Thymus (tissue), 11 donors: Measurements from ENCODE around the gene CIC. TPM values are rescaled to one million over a fixed set of nuclear protein-coding genes. Genes with fewer than 3 reads are reported as not detected.

ENCODE experiments used
- DNase-seq, 9 donors: peaks; one replicate each; pipeline ENCODE4 v3.0.0-alpha.2; 2013; ENCODE audit warnings: low spot score in 9 of 9, low read depth in 6 of 9, missing footprints in 1 of 9
- H3K27ac ChIP-seq, 2 donors: one replicate each; pipeline ENCODE4 v1.5.1; 2013; ENCODE audit warnings: control low read depth in 1 of 2, low read depth in 1 of 2, low read length in 1 of 2, mild to moderate bottlenecking in 1 of 2, moderate library complexity in 1 of 2
- H3K27me3 ChIP-seq, 2 donors: one replicate each; pipeline ENCODE4 v1.5.1; 2013; ENCODE audit warnings: low read length in 1 of 2; ENCODE audit not compliant: control insufficient read depth in 2 of 2, insufficient read depth in 1 of 2
- H3K36me3 ChIP-seq, 2 donors: one replicate each; pipeline ENCODE4 v1.5.1; 2013; ENCODE audit warnings: low read length in 1 of 2, mild to moderate bottlenecking in 1 of 2, moderate library complexity in 1 of 2; ENCODE audit not compliant: control insufficient read depth in 2 of 2, insufficient read depth in 2 of 2
- H3K4me1 ChIP-seq, 2 donors: one replicate each; pipeline ENCODE4 v1.5.1; 2013; ENCODE audit warnings: low read length in 2 of 2; ENCODE audit not compliant: control insufficient read depth in 2 of 2, insufficient read depth in 2 of 2
- H3K4me3 ChIP-seq, 2 donors: one replicate each; pipeline ENCODE4 v1.5.1; 2013; ENCODE audit warnings: low read length in 2 of 2, control low read depth in 1 of 2, mild to moderate bottlenecking in 1 of 2
- H3K9me3 ChIP-seq, 2 donors: one replicate each; pipeline ENCODE4 v1.5.1; 2013; ENCODE audit warnings: low read length in 1 of 2, mild to moderate bottlenecking in 1 of 2; ENCODE audit not compliant: control insufficient read depth in 2 of 2, insufficient read depth in 1 of 2
- WGBS: extraction: QIAGEN DNeasy Blood & Tissue Kit; methylation state at CpG from one replicate; pipeline ENCODE4 v1.1.7; 2013; 5-methylcytosine and 5-hydroxymethylcytosine counted together
- polyA plus RNA-seq: library from polyadenylated mRNA; stranded (reverse); fragments of 200-250 nt; gene quantifications from one replicate; pipeline ENCODE4 v1.2.3, GENCODE V29; 2013
- total RNA-seq: library from RNA; stranded (reverse); fragments of 120-200 nt; gene quantifications from one replicate; pipeline ENCODE4 v1.2.4, GENCODE V29; 2013
- donor health status: healthy.

The CIC gene
- total and polyA plus RNA-seq, 2 donors = 8.3 to 52.2 TPM

DNA sequence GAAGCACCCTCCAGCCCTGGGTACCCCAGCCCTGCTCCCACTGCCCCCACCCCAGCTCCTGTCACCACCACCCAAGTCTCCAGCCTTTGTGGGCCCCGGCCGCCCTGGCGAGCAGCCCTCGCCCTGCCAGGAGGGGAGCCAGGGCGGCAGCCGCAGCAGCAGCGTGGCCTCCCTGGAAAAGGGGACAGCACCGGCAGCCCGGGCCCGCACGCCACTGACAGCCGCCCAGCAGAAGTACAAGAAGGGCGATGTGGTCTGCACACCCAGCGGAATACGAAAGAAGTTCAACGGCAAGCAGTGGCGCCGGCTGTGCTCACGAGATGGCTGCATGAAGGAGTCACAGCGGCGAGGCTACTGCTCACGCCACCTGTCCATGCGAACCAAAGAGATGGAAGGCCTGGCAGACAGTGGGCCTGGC is 3.9 kb downstream of the CIC start:
- Histone ChIP-seq H3K4me3 (no peak overlapping the region), H3K9me3 (no peaks in the 10 kb centered on the region), H3K27me3 (no peaks in the 10 kb centered on the region), H3K36me3 (peaks cover 38 to 39% of the 10 kb centered on the region in 2 donors), H3K4me1 (peaks cover 22 to 29% of the 10 kb centered on the region in 2 donors), H3K27ac (no peak overlapping the region)
- no peak for DNase-seq
- 98% methylated on average over 23 of the region's 23 CpGs for WGBS

DNA sequence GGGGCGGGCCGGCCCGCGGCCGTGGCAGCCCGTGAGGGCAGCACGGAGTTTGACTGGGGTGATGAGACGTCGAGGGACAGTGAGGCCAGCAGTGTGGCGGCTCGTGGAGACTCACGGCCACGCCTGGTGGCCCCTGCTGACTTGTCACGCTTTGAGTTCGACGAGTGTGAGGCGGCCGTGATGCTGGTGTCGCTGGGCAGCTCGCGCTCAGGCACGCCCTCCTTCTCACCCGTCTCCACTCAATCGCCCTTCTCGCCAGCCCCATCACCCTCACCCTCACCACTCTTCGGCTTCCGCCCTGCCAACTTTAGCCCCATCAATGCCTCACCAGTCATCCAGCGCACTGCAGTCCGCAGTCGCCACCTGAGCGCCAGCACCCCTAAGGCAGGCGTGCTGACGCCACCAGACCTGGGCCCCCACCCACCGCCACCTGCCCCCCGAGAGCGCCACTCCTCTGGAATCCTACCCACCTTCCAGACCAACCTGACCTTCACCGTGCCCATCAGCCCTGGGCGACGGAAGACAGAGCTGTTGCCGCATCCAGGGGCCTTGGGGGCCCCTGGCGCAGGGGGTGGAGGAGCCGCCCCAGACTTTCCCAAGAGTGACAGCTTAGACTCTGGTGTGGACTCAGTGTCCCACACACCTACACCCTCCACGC is 4.5 kb downstream of the CIC start:
- H3K4me1 ChIP-seq = peaks cover 22 to 34% of the 10 kb centered on the region in 2 donors
- DNase-seq = no peak
- no peaks in the 10 kb centered on the region for H3K27me3 ChIP-seq
- no peak overlapping the region for H3K4me3 ChIP-seq
- H3K9me3 ChIP-seq = no peaks in the 10 kb centered on the region
- peaks cover 38 to 39% of the 10 kb centered on the region in 2 donors for H3K36me3 ChIP-seq
- H3K27ac ChIP-seq = no peak overlapping the region
- WGBS = 98% methylated on average over 43 of the region's 43 CpGs

DNA sequence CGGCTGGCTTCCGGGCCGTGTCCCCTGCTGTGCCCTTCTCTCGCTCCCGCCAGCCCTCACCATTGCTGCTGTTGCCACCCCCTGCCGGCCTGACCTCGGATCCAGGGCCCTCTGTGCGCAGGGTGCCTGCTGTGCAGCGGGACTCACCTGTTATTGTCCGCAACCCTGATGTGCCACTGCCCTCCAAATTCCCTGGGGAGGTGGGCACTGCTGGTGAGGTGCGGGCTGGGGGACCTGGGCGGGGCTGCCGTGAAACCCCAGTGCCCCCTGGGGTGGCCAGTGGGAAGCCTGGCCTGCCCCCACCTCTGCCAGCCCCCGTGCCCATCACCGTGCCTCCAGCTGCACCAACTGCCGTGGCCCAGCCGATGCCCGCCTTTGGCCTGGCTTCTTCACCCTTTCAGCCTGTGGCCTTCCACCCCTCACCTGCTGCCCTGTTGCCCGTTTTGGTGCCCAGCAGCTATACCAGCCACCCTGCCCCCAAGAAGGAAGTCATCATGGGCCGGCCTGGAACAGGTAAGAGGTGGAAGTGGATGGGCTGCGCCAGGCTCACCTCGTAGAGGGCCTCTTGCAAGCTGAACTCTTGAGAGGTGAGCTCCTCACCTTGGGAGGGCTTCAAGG is 5.1 kb downstream of the CIC start:
- Histone ChIP-seq H3K27ac (no peak overlapping the region), H3K9me3 (no peaks in the 10 kb centered on the region), H3K4me3 (no peak overlapping the region), H3K4me1 (peaks cover 25 to 41% of the 10 kb centered on the region in 2 donors), H3K27me3 (no peaks in the 10 kb centered on the region), H3K36me3 (peaks cover 38 to 39% of the 10 kb centered on the region in 2 donors)
- 98% methylated on average over 22 of the region's 22 CpGs for WGBS
- DNase-seq = no peak

- Histone ChIP-seq H3K36me3 (peaks cover 38 to 39% of the 10 kb centered on the region in 2 donors), H3K9me3 (no peaks in the 10 kb centered on the region), H3K4me1 (peaks cover 27 to 40% of the 10 kb centered on the region in 2 donors), H3K27ac (no peak overlapping the region), H3K4me3 (no peak overlapping the region), H3K27me3 (no peaks in the 10 kb centered on the region)
- 93% methylated on average over 7 of the region's 7 CpGs for WGBS
- DNase-seq = no peak
These were observed 6.1 kb downstream of the CIC start for GRCh38 chr19:42275103-42275502.

DNA sequence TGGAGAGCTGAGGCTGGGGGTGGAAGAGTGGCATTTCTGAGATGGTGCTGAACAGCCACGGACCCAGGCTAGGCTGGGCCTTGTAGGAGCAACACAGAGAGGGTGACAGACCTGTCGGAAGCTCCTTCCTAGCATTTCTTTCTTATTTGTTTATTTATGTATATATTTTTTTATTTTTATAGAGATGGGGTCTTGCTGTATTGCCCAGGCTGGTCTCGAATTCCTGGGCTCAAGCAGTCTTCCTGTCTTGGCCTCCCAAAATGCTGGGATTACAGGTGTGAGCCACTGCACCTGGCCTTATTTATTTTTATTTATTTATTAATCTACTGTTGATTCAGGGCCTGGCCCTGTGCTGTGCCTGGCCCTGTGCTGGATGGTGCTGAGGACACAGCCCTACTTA is 6.5 kb downstream of the CIC start:
- no peak for DNase-seq
- peaks cover 24 to 37% of the 10 kb centered on the region in 2 donors for H3K4me1 ChIP-seq
- H3K27ac ChIP-seq = no peak overlapping the region
- H3K9me3 ChIP-seq = no peaks in the 10 kb centered on the region
- H3K27me3 ChIP-seq = no peaks in the 10 kb centered on the region
- peaks cover 38 to 39% of the 10 kb centered on the region in 2 donors for H3K36me3 ChIP-seq
- 94% methylated on average over 3 of the region's 3 CpGs for WGBS
- no peak overlapping the region for H3K4me3 ChIP-seq

- peaks cover 38 to 39% of the 10 kb centered on the region in 2 donors for H3K36me3 ChIP-seq
- no peak for DNase-seq
- no peaks in the 10 kb centered on the region for H3K9me3 ChIP-seq
- WGBS = 88% methylated on average over 3 of the region's 3 CpGs
- H3K27me3 ChIP-seq = no peaks in the 10 kb centered on the region
- H3K4me3 ChIP-seq = no peak overlapping the region
- H3K4me1 ChIP-seq = peaks cover 23 to 37% of the 10 kb centered on the region in 2 donors
- no peak overlapping the region for H3K27ac ChIP-seq
These were observed 7.2 kb downstream of the CIC start for GRCh38 chr19:42276284-42276683.

- H3K36me3 ChIP-seq = peaks cover 34 to 36% of the 10 kb centered on the region in 2 donors
- peaks cover 25 to 38% of the 10 kb centered on the region in 2 donors for H3K4me1 ChIP-seq
- H3K9me3 ChIP-seq = no peaks in the 10 kb centered on the region
- no peak for DNase-seq
- no peak overlapping the region for H3K27ac ChIP-seq
- H3K27me3 ChIP-seq = no peaks in the 10 kb centered on the region
- H3K4me3 ChIP-seq = no peak overlapping the region
- WGBS = 97% methylated on average over 4 of the region's 4 CpGs
These were observed 7.8 kb downstream of the CIC start for GRCh38 chr19:42276821-42277220.

DNA sequence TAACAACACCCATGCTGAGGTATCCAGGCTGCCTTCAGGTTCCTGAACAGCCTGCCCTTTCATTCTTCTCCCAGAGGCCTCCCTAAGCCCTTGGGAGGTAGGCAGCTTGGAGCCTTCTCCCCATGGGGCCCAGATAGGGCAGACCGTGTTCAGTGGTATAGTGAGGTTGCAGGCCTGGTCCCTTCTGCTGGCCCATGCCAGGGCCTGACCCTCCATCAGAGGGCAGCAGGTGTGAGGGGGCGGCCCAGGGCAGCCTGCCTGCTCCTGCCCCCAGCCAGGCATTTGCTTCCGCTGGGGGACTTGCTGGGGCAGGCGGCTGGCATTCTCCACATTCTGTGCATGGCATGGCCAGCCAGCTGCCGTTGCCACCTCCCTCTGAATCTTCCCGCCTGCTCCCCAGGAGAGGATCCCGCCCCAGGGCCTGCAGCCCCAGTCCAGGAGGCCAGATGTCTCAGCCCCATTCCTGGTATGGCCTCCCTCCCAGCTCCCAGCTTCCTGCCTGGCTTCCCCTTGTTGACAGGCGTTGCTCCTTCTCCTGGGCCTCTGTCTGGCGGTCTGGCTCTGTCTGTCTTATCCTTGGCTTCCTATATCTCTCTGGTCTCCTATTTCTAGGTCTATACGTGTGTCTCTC is 8.9 kb downstream of the CIC start:
- H3K9me3 ChIP-seq = no peaks in the 10 kb centered on the region
- peak overlapping the region; percentile 11 to 71 for H3K27ac ChIP-seq
- peaks cover 35 to 49% of the 10 kb centered on the region in 2 donors for H3K4me1 ChIP-seq
- peaks cover 24 to 25% of the 10 kb centered on the region in 2 donors for H3K36me3 ChIP-seq
- 91% methylated on average over 10 of the region's 10 CpGs for WGBS
- H3K27me3 ChIP-seq = no peaks in the 10 kb centered on the region
- DNase-seq = no peak
- H3K4me3 ChIP-seq = no peak overlapping the region

DNA sequence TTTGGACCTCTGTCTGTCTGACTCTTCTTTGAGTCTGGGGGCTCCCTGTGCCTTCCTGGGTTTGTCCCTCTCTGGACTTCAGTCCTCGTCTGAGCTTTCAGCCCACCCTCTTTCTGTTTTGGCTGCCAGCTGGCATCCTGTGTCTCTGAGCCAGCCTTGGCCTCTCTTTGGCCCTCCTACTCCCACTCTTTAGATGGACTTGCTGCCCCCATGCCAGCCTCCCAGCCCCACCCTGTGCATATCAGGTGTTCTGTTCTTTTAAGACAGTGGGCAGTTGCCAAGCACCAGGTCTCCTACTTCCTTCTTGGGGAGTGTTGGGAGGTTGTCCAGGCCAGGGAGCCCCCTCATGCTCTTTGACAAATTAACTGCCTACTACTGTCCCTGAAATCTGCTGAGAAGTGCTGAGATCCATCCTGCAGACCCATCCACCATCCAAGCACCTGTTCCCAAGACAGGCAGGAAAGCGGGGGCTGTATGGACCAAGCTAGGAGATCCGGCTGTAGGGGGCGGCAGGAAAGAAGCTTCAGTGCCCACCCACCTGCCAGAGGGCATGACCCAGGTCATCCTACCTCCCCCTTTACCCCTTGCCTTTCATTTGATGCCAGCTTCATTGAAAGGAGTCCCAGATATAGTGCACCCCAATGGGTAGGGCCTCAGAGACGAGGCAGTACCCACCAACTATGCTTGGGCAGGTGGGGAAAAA is 9.6 kb downstream of the CIC start:
- WGBS = 91% methylated on average over 5 of the region's 5 CpGs
- no peak for DNase-seq
- no peak overlapping the region for H3K4me3 ChIP-seq

More for the DNA sequence above, 9.6 kb downstream of the CIC start:
- peaks cover 39 to 54% of the 10 kb centered on the region in 2 donors for H3K4me1 ChIP-seq
- no peaks in the 10 kb centered on the region for H3K27me3 ChIP-seq
- H3K27ac ChIP-seq = peak overlapping the region in 1 of 2 donors; percentile 89
- H3K9me3 ChIP-seq = no peaks in the 10 kb centered on the region
- peaks cover 17 to 19% of the 10 kb centered on the region in 2 donors for H3K36me3 ChIP-seq
